ENCODE results near the gene RAE1. TPM values are rescaled to one million over a fixed set of nuclear protein-coding genes. Genes with fewer than 3 reads are reported as not detected.

The RAE1 gene
- total RNA-seq, 1 experiment from 2014 or later: 64.1 TPM

DNA sequence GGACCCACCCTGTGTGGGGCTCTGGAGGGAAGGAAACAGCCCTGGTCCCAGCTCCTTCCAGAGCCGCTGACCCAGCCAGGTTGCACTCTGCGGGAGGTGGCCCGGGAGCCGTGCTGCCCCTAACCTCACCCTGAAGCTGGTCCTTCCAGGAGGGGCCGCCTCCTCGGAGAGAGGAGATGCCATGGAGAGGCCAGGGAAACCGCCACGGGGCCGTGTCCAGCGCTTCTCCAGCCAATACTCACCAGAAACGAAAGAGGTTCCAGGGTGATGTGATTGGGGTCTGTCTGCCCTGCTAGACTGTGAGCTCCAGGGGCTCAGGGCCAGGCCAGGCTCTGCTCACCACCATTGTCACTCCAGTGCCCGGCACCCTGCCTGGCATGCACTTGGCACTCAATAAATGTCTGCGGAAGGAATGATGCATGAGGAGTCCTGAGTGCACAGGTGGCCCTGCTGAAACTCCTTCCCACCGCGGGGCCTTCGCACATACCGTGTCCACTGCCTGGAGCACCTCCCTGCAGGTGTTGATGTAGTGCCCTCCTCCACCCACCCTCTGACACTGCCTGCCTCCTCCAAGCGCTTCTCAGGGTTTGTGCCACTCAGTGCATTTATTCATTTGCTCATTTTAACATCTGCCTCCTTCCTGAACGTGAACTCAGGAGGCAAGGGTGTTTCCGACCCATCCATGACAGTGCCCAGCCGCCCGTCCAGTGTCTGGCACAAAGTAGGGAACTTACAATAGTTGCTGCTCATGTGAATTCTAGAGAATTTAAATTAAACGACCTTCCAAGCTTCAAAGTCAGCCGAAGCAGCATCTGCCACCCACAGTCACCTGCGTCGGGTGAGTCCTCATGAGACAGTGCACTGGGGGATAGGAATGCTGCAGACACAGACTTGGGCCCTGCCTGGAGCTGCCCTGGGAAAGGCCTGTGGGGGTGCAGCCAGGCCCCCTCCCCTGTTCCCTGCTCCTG lies 70.5 kb downstream of the RAE1 start:
- Mint-ChIP-seq H3K9me3 (ENCODE audit: low read depth, unreplicated experiment) (no peaks in the 10 kb centered on the region), H3K27ac (ENCODE audit: unreplicated experiment) (no peak overlapping the region), H3K36me3 (ENCODE audit: insufficient read depth, unreplicated experiment) (no peaks in the 10 kb centered on the region), H3K4me3 (ENCODE audit: low read depth, unreplicated experiment) (no peak overlapping the region), H3K4me1 (ENCODE audit: low read depth, unreplicated experiment) (peaks cover 24% of the 10 kb centered on the region), H3K27me3 (ENCODE audit: unreplicated experiment) (peaks cover 91% of the 10 kb centered on the region)
- no TSS peak for BruUV-seq (replicated peaks)
- TF ChIP-seq, protein P1, sequence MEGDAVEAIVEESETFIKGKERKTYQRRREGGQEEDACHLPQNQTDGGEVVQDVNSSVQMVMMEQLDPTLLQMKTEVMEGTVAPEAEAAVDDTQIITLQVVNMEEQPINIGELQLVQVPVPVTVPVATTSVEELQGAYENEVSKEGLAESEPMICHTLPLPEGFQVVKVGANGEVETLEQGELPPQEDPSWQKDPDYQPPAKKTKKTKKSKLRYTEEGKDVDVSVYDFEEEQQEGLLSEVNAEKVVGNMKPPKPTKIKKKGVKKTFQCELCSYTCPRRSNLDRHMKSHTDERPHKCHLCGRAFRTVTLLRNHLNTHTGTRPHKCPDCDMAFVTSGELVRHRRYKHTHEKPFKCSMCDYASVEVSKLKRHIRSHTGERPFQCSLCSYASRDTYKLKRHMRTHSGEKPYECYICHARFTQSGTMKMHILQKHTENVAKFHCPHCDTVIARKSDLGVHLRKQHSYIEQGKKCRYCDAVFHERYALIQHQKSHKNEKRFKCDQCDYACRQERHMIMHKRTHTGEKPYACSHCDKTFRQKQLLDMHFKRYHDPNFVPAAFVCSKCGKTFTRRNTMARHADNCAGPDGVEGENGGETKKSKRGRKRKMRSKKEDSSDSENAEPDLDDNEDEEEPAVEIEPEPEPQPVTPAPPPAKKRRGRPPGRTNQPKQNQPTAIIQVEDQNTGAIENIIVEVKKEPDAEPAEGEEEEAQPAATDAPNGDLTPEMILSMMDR (IDR thresholded peaks at IDR 0.05; ENCODE audit: unreplicated experiment): no peak
- no peak for DNase-seq
- CTCF ChIA-PET: interaction anchor here (1.0 to 1.5 kb wide), 4 partner anchors 10 to 29 kb away, joined by 3 to 6 read pairs (median 3); no protein-coding TSS in a partner anchor
- intact Hi-C loops (cut with micrococcal nuclease; ENCODE audit: unreplicated experiment): no loop called here

DNA sequence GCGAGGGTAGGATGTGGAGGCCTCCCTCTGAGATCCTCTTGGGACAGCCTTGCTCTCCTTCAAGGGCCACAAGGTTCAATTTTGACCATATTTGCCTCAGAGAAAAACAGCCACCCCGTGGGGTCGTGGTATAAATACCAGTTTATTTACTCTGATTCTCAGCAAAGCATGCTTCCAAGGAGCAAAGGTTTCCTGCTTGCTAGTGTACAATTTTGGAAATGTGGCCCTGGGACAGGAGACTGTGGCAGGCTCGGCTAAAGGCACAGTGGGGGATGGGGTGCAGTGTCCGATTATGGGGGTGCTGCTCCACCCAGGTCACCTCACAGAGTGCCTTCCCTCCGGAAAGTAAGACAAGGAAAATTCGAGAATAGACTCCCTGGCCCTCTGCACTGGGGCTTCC lies 71.2 kb downstream of the RAE1 start:
- Mint-ChIP-seq H3K27me3 (ENCODE audit: unreplicated experiment) (peaks cover 91% of the 10 kb centered on the region), H3K27ac (ENCODE audit: unreplicated experiment) (no peak overlapping the region), H3K4me1 (ENCODE audit: low read depth, unreplicated experiment) (peaks cover 24% of the 10 kb centered on the region), H3K9me3 (ENCODE audit: low read depth, unreplicated experiment) (no peaks in the 10 kb centered on the region), H3K36me3 (ENCODE audit: insufficient read depth, unreplicated experiment) (no peaks in the 10 kb centered on the region), H3K4me3 (ENCODE audit: low read depth, unreplicated experiment) (no peak overlapping the region)
- DNase-seq: no peak
- CTCF ChIA-PET: interaction anchor here (1.0 kb wide), 2 partner anchors 10 to 13 kb away, joined by 3 to 4 read pairs; no protein-coding TSS in a partner anchor
- no TSS peak for BruUV-seq (replicated peaks)
- TF ChIP-seq, protein P1 (IDR thresholded peaks at IDR 0.05; ENCODE audit: unreplicated experiment): no peak
- intact Hi-C loops (cut with micrococcal nuclease; ENCODE audit: unreplicated experiment): no loop called here

DNA sequence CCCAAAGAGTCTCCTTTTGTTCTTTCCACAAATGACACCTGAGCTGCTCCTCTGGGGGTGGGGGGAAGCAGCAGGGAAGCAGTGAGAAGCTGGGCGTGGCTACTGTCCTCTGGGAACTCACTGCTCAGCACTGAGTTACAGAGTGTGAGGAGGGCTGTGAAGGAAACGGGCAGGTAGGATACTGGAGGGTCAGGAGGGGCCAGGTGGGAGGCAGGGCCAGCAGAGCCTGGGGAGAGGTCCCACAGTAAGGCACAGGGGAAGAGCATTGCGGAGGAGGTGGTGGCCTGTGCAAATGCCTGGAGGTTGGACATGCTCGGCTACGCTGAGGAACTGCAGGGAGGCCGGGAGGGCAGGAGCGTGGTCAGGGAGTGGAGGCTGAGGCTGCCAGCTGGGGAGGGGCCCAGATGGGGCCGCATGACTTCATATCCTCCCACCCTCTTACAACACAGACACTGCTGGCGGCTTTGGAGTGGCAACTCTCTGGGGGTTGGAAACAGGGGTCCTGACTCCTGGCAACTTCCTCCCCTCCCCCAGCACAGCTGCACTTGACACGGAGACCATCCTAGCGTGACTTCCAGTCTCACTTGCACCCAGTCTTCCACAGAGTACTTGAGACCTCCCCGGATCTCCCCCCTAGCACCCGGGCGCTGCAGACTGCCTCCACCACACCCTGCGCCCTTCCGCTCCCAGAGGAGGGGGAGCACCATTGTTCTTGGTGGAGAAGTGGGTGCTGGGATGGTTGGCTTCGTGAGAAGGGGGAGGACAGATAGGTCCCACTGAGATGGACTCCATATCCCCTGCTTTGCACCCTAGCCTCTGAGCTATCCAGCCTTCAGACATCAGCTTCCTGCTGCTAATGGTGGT lies 74.3 kb downstream of the RAE1 start:
- DNase-seq: no peak
- Mint-ChIP-seq H3K9me3 (ENCODE audit: low read depth, unreplicated experiment) (no peaks in the 10 kb centered on the region), H3K4me1 (ENCODE audit: low read depth, unreplicated experiment) (peaks cover 20% of the 10 kb centered on the region), H3K36me3 (ENCODE audit: insufficient read depth, unreplicated experiment) (no peaks in the 10 kb centered on the region), H3K4me3 (ENCODE audit: low read depth, unreplicated experiment) (no peak overlapping the region), H3K27me3 (ENCODE audit: unreplicated experiment) (peaks cover 83% of the 10 kb centered on the region), H3K27ac (ENCODE audit: unreplicated experiment) (no peak overlapping the region)
- no TSS peak for BruUV-seq (replicated peaks)
- intact Hi-C loops (cut with micrococcal nuclease; ENCODE audit: unreplicated experiment): no loop called here
- CTCF ChIA-PET: interaction anchor here (1.7 kb wide), 1 partner anchor 10 kb away, joined by 6 read pairs; no protein-coding TSS in a partner anchor
- TF ChIP-seq, protein P1 (IDR thresholded peaks at IDR 0.05; ENCODE audit: unreplicated experiment): no peak

DNA sequence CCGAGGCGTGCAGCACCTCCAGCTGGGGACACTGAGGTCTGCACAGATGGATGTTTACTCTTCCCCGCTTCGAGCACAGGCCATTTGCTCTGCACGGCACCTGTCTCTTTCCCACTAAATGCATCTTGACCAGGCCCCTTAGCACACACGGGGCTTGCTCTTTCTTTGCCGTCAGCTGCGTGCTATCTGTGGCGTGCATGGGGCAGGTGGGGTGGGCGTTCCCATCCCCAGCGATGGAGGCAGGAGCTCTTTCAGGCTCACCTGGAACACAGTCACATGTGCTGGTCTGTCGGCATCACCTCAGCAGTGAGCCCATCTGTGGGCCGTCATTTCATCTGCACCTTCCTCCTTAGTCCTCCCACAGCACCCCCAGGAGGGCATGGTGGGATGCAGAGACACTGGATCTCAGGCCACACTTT lies 75.2 kb downstream of the RAE1 start:
- H3K9me3 Mint-ChIP-seq (ENCODE audit: low read depth, unreplicated experiment): no peaks in the 10 kb centered on the region
- H3K27ac Mint-ChIP-seq (ENCODE audit: unreplicated experiment): no peak overlapping the region
- TF ChIP-seq, protein P1 (IDR thresholded peaks at IDR 0.05; ENCODE audit: unreplicated experiment): no peak
- CTCF ChIA-PET: interaction anchor here (1.2 to 1.7 kb wide), 2 partner anchors 9 kb away, joined by 3 to 6 read pairs; no protein-coding TSS in a partner anchor
- H3K4me3 Mint-ChIP-seq (ENCODE audit: low read depth, unreplicated experiment): no peak overlapping the region
- peaks cover 16% of the 10 kb centered on the region for H3K4me1 Mint-ChIP-seq (ENCODE audit: low read depth, unreplicated experiment)
- H3K36me3 Mint-ChIP-seq (ENCODE audit: insufficient read depth, unreplicated experiment): no peaks in the 10 kb centered on the region
- no TSS peak for BruUV-seq (replicated peaks)
- H3K27me3 Mint-ChIP-seq (ENCODE audit: unreplicated experiment): peaks cover 76% of the 10 kb centered on the region
- no peak for DNase-seq
- intact Hi-C loops (cut with micrococcal nuclease; ENCODE audit: unreplicated experiment): no loop called here
